SK-N-SH (cell line): ENCODE results near the gene MYRF. TPM values are rescaled to one million over a fixed set of nuclear protein-coding genes. Genes with fewer than 3 reads are reported as not detected.

Source experiments
- CTCF ChIA-PET: fragments of 300-600, 350-600 bp; formaldehyde crosslinking; extraction: SDS; loops from one replicate; lab custom pipeline; 2021; lab: Yijun Ruan, JAX
- POLR2A ChIA-PET: fragments of 350-600 bp; sonication (Branson Sonifier 250); formaldehyde crosslinking; extraction: SDS; loops from one replicate; lab custom pipeline; 2020; ENCODE audit warnings: antibody characterized with exemption, inconsistent platforms; lab: Yijun Ruan, JAX
- DNase-seq: peaks from one replicate; pipeline ENCODE4 v3.0.0; 2012
- H2AFZ ChIP-seq: fragments of 200-600 bp; sonication (generic); 2 replicates; pipeline ENCODE4 v1.8.1; 2016; ENCODE audit warnings: antibody characterized with exemption, mild to moderate bottlenecking, low read depth
- H3F3A ChIP-seq: fragments of 200-600 bp; sonication (generic); replicated peaks from 2 replicates; pipeline ENCODE3; 2016; ENCODE audit warnings: antibody characterized with exemption, mild to moderate bottlenecking; ENCODE audit not compliant: insufficient read depth
- H3K27ac ChIP-seq, 2 experiments: fragments of 200-500 bp in 1 of 2; fragments of 200-600 bp in 1 of 2; sonication (Bioruptor generic) in 1 of 2; sonication (generic), shearing (Covaris generic) in 1 of 2; 2 replicates each; pipeline versions ENCODE4 v1.5.1 to v1.6.1; 2014 to 2016; ENCODE audit warnings: low read depth in 2 of 2, inconsistent platforms in 1 of 2, low read length in 1 of 2, mild to moderate bottlenecking in 1 of 2, mixed read lengths in 1 of 2
- H3K27me3 ChIP-seq: fragments of 200-600 bp; sonication (generic), shearing (Covaris generic); 2 replicates; pipeline ENCODE4 v1.6.1; 2016; ENCODE audit warnings: mixed run types; ENCODE audit not compliant: insufficient read depth
- H3K36me3 ChIP-seq, 2 experiments: fragments of 200-500 bp in 1 of 2; fragments of 200-600 bp in 1 of 2; sonication (Bioruptor generic) in 1 of 2; sonication (generic) in 1 of 2; replicated peaks in 1 of 2; 2 replicates each; pipeline versions ENCODE3 to v1.5.1; 2014 to 2016; ENCODE audit warnings: low read length in 1 of 2, mild to moderate bottlenecking in 1 of 2; ENCODE audit not compliant: insufficient read depth in 2 of 2, control insufficient read depth in 1 of 2
- H3K4me1 ChIP-seq, 2 experiments: fragments of 200-500 bp in 1 of 2; fragments of 200-600 bp in 1 of 2; sonication (Bioruptor generic) in 1 of 2; sonication (generic), shearing (Covaris generic) in 1 of 2; 2 replicates each; pipeline versions ENCODE4 v1.5.1 to v1.6.1; 2014 to 2016; ENCODE audit warnings: low read depth in 1 of 2, low read length in 1 of 2, mixed run types in 1 of 2; ENCODE audit not compliant: insufficient read depth in 2 of 2, control insufficient read depth in 1 of 2
- H3K4me2 ChIP-seq: fragments of 200-600 bp; sonication (generic), shearing (Covaris generic); 2 replicates; pipeline ENCODE4 v1.6.1; 2017; ENCODE audit warnings: mixed run types
- H3K4me3 ChIP-seq, 2 experiments: fragments of 200-500 bp in 1 of 2; fragments of 200-600 bp in 1 of 2; sonication (Bioruptor generic) in 1 of 2; sonication (generic), shearing (Covaris generic) in 1 of 2; 2 replicates each; pipeline versions ENCODE4 v1.5.1 to v1.8.1; 2014 to 2016; ENCODE audit warnings: low read depth in 2 of 2, inconsistent platforms in 1 of 2, low read length in 1 of 2, mild to moderate bottlenecking in 1 of 2, mixed read lengths in 1 of 2, moderate library complexity in 1 of 2
- H3K79me2 ChIP-seq: fragments of 200-600 bp; sonication (generic); 2 replicates; pipeline ENCODE4 v1.8.1; 2017; ENCODE audit warnings: mild to moderate bottlenecking; ENCODE audit not compliant: insufficient read depth
- H3K9ac ChIP-seq: fragments of 200-600 bp; sonication (generic); 2 replicates; pipeline ENCODE4 v1.6.1; 2017; ENCODE audit warnings: mixed run types
- H3K9me2 ChIP-seq: fragments of 200-600 bp; sonication (generic); 2 replicates; pipeline ENCODE4 v1.6.1; 2017; ENCODE audit warnings: mixed run types
- H3K9me3 ChIP-seq: fragments of 200-600 bp; sonication (generic); 2 replicates; pipeline ENCODE4 v1.6.1; 2017; ENCODE audit warnings: mixed run types, mild to moderate bottlenecking, moderate library complexity
- H4K20me1 ChIP-seq: fragments of 200-600 bp; sonication (generic); 2 replicates; pipeline ENCODE4 v1.6.1; 2017; ENCODE audit warnings: mild to moderate bottlenecking, mixed run types; ENCODE audit not compliant: insufficient read depth
- CHD2 ChIP-seq: fragments of 150-350 bp; IDR thresholded peaks from 2 replicates; pipeline ENCODE4 v1.6.1; 2018; ENCODE audit warnings: low read length; ENCODE audit not compliant: partially characterized antibody
- EZH2phosphoT487 ChIP-seq: fragments of 200-600 bp; sonication (generic); IDR thresholded peaks from 2 replicates; pipeline ENCODE4 v1.6.1; 2017; ENCODE audit warnings: low read depth, mixed run types, mild to moderate bottlenecking, antibody characterized with exemption, moderate library complexity, borderline replicate concordance
- FOSL2 ChIP-seq: IDR thresholded peaks from 2 replicates; pipeline ENCODE4 v1.4.0; 2012; ENCODE audit warnings: low read depth, mild to moderate bottlenecking, moderate library complexity, borderline replicate concordance
- FOXJ3 ChIP-seq: sonication (generic); formaldehyde crosslinking; IDR thresholded peaks from 2 replicates; pipeline ENCODE4 v1.5.1; 2020; ENCODE audit warnings: mild to moderate bottlenecking, missing genetic modification reagents
- FOXM1 ChIP-seq: IDR thresholded peaks from 2 replicates; pipeline ENCODE4 v1.4.0; 2012; ENCODE audit warnings: low read depth, mild to moderate bottlenecking
- GATA2 ChIP-seq: sonication (generic); formaldehyde crosslinking; IDR thresholded peaks from 2 replicates; pipeline ENCODE4 v1.5.0; 2020; ENCODE audit warnings: mild to moderate bottlenecking, missing genetic modification reagents
- MEF2A ChIP-seq: IDR thresholded peaks from 2 replicates; pipeline ENCODE4 v1.4.0; 2012; ENCODE audit warnings: low read depth, borderline replicate concordance
- MXI1 ChIP-seq: IDR thresholded peaks from 2 replicates; pipeline ENCODE4 v1.6.1; 2012; ENCODE audit warnings: mild to moderate bottlenecking, low read depth, low read length, improper control_type of control experiment
- TAF1 ChIP-seq: IDR thresholded peaks from 2 replicates; pipeline ENCODE4 v1.6.1; 2012; ENCODE audit warnings: low read depth, mild to moderate bottlenecking, low read length, moderate library complexity, borderline replicate concordance
- YY1 ChIP-seq: IDR thresholded peaks from 2 replicates; pipeline ENCODE4 v1.4.0; 2012; ENCODE audit warnings: low read depth, mild to moderate bottlenecking
- whole genome bisulfite sequencing: methylation state at CpG from one replicate; pipeline ENCODE4 v1.1.6; 2017; ENCODE audit warnings: low lambda C conversion rate; 5-methylcytosine and 5-hydroxymethylcytosine counted together
- polyA plus RNA-seq, 3 experiments: library from polyadenylated mRNA; depleted of rRNA; stranded (reverse); fragments of >200 nt; gene quantifications; 2 replicates each; pipeline ENCODE4 v1.2.3, GENCODE V29; 2012
- TF ChIP-seq, protein P1 (sequence below): fragments of 150-350 bp; IDR thresholded peaks from 2 replicates; pipeline ENCODE4 v1.6.1; 2016; ENCODE audit warnings: mild to moderate bottlenecking, low read depth, low read length
- TF ChIP-seq, protein P2 (sequence below): IDR thresholded peaks from 2 replicates; pipeline ENCODE4 v1.4.0; 2012; ENCODE audit warnings: low read depth, borderline replicate concordance
- TF ChIP-seq, protein P3 (sequence below): fragments of 200-600 bp; sonication (generic); IDR thresholded peaks from 2 replicates; pipeline ENCODE4 v1.6.1; 2017; ENCODE audit warnings: antibody characterized with exemption, mild to moderate bottlenecking, moderate library complexity
- TF ChIP-seq, protein P4 (sequence below): IDR thresholded peaks from 2 replicates; pipeline ENCODE4 v1.6.1; 2012; ENCODE audit warnings: mild to moderate bottlenecking, low read depth, low read length, moderate library complexity
- TF ChIP-seq, protein P5 (sequence below): IDR thresholded peaks from 2 replicates; pipeline ENCODE4 v1.4.0; 2012; ENCODE audit warnings: low read depth, borderline replicate concordance

Gene MYRF
- polyA plus RNA-seq, 1 of the 3 experiments (the other 2 are of a cell fraction) = 2.8 TPM

DNA sequence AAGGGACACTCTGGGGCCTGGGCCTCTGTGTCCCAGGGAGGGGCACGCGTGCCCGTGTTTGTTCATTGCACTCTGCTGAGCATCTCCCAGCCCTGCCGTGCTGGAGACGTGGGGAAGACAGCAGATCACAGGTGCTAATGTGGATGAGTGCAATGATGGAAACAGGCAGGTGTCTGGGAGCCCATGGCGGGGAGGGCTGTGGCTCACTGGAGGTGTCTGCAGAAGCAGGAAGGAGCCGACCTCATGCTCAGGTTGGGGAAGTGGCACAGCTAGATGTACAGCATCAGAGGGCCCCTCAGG, 32.0 kb downstream of the MYRF start:
- Histone ChIP-seq H3K9ac (no peak overlapping the region), H3K9me3 (no peaks in the 10 kb centered on the region), H3K27me3 (no peaks in the 10 kb centered on the region), H3K4me1 (peaks cover 0 to 31% of the 10 kb centered on the region in 2 experiments; a peak in 1 of 4 replicates), H2AFZ (no peak overlapping the region), H3K9me2 (no peaks in the 10 kb centered on the region), H3K36me3 (peaks cover 6 to 53% of the 10 kb centered on the region in 2 experiments), H3F3A (peaks cover 5% of the 10 kb centered on the region), H3K79me2 (0 out of 2 replicates have a peak, but pooled peaks cover 4% of the 10 kb centered on the region), H3K4me2 (no peak overlapping the region), H3K27ac (no peak overlapping the region), H3K4me3 (no peak overlapping the region), H4K20me1 (no peaks in the 10 kb centered on the region)
- POLR2A ChIA-PET = no interaction called here
- no peak for DNase-seq
- 88% methylated on average over 7 of the region's 7 CpGs for WGBS
- CTCF ChIA-PET = interaction anchor here (1.1 to 12.0 kb wide), 4 partner anchors 9 to 50 kb away, joined by 3 to 285 read pairs (median 38); no protein-coding TSS in a partner anchor
- TF ChIP-seq FOXM1 (no peak), MEF2A (no peak)

DNA sequence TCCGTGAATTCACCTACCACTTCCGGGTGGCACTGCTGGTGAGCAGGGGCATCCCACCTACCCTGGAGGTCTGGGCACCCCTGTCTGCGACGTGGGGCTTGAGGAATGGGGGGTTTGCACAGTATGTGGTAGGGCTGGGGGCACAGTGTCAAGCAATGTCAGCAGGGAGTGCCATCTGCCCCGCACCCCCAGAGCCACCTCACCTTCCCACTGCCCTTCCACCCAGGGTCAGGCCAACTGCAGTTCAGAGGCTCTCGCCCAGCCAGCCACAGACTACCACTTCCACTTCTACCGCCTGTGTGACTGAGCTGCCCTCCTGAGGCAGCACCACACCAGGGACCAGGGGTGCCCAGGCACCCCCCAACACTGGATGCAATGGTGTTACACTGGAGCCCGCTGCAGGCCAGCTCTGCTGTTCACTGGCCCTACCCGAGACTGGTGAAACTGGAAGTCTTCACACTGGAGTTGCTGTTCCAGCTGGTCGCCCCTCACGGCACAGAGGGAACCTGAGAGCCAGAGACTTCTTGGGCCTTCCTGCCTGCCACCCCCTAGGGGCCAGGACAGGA, 33.5 kb downstream of the MYRF start:
- peaks cover 0 to 30% of the 10 kb centered on the region in 2 experiments; a peak in 1 of 4 replicates for H3K4me1 ChIP-seq
- H3K36me3 ChIP-seq = peaks cover 13 to 63% of the 10 kb centered on the region in 2 experiments
- no peaks in the 10 kb centered on the region for H3K9me3 ChIP-seq
- H2AFZ ChIP-seq = no peak overlapping the region
- no peak overlapping the region for H3K9ac ChIP-seq
- peaks cover 16% of the 10 kb centered on the region for H3K79me2 ChIP-seq
- POLR2A ChIA-PET = interaction anchor here (0.6 to 1.9 kb wide), 2 partner anchors 38 to 39 kb away, joined by 3 to 4 read pairs; no protein-coding TSS in a partner anchor
- H3F3A ChIP-seq = peaks cover 5% of the 10 kb centered on the region
- H3K4me3 ChIP-seq = no peak overlapping the region
- H3K4me2 ChIP-seq = no peak overlapping the region
- no peak overlapping the region for H3K27ac ChIP-seq
- H4K20me1 ChIP-seq = no peaks in the 10 kb centered on the region
- 97% methylated on average over 6 of the region's 11 CpGs for WGBS
- DNase-seq = no peak
- TF ChIP-seq, protein P1, sequence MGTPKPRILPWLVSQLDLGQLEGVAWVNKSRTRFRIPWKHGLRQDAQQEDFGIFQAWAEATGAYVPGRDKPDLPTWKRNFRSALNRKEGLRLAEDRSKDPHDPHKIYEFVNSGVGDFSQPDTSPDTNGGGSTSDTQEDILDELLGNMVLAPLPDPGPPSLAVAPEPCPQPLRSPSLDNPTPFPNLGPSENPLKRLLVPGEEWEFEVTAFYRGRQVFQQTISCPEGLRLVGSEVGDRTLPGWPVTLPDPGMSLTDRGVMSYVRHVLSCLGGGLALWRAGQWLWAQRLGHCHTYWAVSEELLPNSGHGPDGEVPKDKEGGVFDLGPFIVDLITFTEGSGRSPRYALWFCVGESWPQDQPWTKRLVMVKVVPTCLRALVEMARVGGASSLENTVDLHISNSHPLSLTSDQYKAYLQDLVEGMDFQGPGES = no peak
- no peak for TF ChIP-seq EZH2phosphoT487
- TF ChIP-seq, protein P2, sequence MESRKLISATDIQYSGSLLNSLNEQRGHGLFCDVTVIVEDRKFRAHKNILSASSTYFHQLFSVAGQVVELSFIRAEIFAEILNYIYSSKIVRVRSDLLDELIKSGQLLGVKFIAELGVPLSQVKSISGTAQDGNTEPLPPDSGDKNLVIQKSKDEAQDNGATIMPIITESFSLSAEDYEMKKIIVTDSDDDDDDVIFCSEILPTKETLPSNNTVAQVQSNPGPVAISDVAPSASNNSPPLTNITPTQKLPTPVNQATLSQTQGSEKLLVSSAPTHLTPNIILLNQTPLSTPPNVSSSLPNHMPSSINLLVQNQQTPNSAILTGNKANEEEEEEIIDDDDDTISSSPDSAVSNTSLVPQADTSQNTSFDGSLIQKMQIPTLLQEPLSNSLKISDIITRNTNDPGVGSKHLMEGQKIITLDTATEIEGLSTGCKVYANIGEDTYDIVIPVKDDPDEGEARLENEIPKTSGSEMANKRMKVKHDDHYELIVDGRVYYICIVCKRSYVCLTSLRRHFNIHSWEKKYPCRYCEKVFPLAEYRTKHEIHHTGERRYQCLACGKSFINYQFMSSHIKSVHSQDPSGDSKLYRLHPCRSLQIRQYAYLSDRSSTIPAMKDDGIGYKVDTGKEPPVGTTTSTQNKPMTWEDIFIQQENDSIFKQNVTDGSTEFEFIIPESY = no peak
- TF ChIP-seq YY1 = no peak
- no peak for TF ChIP-seq FOXJ3 (CRISPR knock-in tag)
- no peak for TF ChIP-seq CHD2
- no peak for TF ChIP-seq GATA2 (CRISPR knock-in tag)
- TF ChIP-seq, protein P3, sequence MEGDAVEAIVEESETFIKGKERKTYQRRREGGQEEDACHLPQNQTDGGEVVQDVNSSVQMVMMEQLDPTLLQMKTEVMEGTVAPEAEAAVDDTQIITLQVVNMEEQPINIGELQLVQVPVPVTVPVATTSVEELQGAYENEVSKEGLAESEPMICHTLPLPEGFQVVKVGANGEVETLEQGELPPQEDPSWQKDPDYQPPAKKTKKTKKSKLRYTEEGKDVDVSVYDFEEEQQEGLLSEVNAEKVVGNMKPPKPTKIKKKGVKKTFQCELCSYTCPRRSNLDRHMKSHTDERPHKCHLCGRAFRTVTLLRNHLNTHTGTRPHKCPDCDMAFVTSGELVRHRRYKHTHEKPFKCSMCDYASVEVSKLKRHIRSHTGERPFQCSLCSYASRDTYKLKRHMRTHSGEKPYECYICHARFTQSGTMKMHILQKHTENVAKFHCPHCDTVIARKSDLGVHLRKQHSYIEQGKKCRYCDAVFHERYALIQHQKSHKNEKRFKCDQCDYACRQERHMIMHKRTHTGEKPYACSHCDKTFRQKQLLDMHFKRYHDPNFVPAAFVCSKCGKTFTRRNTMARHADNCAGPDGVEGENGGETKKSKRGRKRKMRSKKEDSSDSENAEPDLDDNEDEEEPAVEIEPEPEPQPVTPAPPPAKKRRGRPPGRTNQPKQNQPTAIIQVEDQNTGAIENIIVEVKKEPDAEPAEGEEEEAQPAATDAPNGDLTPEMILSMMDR = no peak
- no peak for TF ChIP-seq MEF2A
- TF ChIP-seq, protein P4, sequence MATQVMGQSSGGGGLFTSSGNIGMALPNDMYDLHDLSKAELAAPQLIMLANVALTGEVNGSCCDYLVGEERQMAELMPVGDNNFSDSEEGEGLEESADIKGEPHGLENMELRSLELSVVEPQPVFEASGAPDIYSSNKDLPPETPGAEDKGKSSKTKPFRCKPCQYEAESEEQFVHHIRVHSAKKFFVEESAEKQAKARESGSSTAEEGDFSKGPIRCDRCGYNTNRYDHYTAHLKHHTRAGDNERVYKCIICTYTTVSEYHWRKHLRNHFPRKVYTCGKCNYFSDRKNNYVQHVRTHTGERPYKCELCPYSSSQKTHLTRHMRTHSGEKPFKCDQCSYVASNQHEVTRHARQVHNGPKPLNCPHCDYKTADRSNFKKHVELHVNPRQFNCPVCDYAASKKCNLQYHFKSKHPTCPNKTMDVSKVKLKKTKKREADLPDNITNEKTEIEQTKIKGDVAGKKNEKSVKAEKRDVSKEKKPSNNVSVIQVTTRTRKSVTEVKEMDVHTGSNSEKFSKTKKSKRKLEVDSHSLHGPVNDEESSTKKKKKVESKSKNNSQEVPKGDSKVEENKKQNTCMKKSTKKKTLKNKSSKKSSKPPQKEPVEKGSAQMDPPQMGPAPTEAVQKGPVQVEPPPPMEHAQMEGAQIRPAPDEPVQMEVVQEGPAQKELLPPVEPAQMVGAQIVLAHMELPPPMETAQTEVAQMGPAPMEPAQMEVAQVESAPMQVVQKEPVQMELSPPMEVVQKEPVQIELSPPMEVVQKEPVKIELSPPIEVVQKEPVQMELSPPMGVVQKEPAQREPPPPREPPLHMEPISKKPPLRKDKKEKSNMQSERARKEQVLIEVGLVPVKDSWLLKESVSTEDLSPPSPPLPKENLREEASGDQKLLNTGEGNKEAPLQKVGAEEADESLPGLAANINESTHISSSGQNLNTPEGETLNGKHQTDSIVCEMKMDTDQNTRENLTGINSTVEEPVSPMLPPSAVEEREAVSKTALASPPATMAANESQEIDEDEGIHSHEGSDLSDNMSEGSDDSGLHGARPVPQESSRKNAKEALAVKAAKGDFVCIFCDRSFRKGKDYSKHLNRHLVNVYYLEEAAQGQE = no peak
- no peak for TF ChIP-seq TAF1
- TF ChIP-seq, protein P5, sequence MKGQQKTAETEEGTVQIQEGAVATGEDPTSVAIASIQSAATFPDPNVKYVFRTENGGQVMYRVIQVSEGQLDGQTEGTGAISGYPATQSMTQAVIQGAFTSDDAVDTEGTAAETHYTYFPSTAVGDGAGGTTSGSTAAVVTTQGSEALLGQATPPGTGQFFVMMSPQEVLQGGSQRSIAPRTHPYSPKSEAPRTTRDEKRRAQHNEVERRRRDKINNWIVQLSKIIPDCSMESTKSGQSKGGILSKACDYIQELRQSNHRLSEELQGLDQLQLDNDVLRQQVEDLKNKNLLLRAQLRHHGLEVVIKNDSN = no peak
- TF ChIP-seq MXI1 = no peak
- no peak for TF ChIP-seq FOXM1
- no peak for TF ChIP-seq FOSL2
- CTCF ChIA-PET = interaction anchor here (1.3 to 12.0 kb wide), 5 partner anchors 10 to 113 kb away, joined by 3 to 285 read pairs (median 70); partner anchors contain the start of gene MYRF
- no peaks in the 10 kb centered on the region for H3K9me2 ChIP-seq
- H3K27me3 ChIP-seq = no peaks in the 10 kb centered on the region
